Measurements from ENCODE around the gene LZTR1.

The LZTR1 gene

DNA sequence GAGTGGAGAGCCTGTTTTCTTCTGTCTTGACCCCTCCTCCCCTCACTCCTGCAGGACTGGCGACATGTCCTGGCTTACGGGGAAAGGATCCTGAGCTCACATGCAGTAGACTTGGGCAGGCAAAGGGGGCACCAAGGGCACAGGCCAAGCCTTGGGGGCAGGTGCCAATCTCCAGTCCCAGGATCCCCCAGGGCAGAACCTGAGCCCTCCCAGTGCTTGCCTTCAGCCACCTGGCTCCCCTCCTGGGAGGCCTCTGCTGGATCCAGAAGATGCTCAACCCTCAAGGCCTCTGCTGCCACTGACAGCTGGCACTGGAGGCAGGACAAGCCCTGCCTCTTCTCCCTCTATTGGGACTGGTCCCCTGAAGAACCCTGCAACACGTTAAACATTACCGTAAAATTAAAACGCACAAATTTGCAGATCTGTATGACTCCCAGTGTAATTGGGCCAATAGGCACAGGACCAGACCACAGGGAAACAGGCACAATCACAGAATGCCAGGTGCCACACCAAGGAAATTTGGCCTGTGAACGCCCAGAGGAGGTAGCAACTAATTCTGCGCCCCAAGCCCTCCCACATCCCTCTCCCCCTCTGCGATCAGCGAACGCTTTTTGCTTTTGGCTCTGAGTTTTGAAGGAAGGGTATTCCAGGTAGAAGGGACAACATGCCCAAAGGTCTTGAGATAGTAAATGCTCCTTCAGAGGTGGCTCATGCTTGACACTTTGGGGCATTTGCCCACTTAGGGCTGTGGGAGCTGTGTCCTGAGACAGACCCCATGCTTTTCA lies 967 bp upstream of the LZTR1 start:
- no peak for DNase-seq

GRCh38 chr22:20982563-20982882 lies 426 bp downstream of the LZTR1 start:
- no peak for DNase-seq

- DNase-seq = no peak
Observed at GRCh38 chr22:20983081-20983771, 1.1 kb downstream of the LZTR1 start.

DNA sequence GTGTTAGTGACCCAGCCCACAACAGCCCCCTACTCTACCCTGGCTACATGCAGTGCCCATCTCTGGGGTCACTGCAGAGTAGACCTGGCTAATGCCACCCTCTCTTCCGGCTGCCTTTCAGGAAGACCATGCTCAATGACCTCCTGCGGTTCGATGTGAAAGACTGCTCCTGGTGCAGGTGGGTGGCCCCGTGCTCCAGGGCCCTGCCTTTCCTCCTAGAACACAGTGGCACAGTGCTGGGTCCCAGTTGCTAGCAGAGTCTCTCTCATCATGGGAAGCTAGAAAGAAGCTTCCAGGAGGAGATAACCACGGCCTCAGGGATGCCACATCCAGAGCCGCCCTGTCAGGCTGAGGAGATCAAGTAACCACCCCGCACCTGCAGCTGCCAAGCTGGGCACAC lies 3.6 kb downstream of the LZTR1 start:
- no peak for DNase-seq

DNA sequence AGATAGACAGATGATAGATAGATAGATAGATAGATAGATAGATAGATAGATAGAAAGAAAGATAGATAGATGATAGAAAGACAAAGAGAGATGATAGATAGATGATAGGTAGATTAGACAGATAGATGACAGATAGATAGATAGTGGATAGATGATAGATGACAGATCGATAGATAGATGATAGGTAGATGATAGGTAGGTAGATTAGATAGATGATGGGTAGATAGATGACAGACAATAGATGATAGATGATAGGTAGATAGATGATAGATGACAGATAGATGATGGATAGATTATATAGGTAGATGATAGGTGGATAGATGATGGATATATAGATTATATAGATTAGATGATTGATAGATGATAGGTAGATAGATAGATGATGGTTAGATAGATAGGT lies 4.3 kb downstream of the LZTR1 start:
- no peak for DNase-seq

- no peak for DNase-seq
Observed at GRCh38 chr22:20987375-20987774, 5.3 kb downstream of the LZTR1 start.

DNA sequence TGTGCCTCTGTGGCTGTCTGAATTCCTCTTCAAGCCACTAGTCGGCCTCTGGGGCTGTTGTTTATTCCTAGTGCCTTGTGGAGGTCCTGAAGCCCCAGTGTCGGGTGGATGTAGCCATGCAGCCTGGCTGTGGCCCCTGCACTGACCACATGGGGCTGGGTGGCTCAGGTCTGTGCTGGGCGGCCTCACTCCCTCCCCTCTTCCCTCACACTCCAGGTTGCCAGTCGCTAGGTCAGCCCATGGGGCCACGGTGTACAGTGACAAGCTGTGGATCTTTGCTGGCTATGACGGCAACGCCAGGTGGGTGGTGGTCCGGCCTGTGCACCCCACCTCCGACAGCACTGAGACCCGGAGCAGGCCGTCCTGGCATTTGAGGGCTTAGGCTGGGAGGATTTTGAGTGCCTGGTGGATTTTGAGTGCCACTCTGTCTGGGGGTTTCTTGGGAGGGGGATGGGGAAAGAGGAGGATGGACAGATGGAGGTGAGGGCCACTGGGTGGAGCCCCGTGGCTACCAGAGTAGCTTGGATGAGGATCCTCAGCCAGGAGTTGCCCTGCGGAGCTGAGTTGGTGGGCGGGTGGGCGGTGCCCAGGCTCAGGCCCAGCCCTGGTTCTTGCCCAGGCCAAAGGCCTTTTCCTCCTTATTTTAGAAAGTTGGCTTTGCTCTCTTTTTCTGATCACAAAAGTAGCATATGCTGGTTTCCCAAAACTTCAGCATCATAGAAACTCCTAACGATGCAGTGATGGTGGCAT lies 6.7 kb downstream of the LZTR1 start:
- no peak for DNase-seq

DNA sequence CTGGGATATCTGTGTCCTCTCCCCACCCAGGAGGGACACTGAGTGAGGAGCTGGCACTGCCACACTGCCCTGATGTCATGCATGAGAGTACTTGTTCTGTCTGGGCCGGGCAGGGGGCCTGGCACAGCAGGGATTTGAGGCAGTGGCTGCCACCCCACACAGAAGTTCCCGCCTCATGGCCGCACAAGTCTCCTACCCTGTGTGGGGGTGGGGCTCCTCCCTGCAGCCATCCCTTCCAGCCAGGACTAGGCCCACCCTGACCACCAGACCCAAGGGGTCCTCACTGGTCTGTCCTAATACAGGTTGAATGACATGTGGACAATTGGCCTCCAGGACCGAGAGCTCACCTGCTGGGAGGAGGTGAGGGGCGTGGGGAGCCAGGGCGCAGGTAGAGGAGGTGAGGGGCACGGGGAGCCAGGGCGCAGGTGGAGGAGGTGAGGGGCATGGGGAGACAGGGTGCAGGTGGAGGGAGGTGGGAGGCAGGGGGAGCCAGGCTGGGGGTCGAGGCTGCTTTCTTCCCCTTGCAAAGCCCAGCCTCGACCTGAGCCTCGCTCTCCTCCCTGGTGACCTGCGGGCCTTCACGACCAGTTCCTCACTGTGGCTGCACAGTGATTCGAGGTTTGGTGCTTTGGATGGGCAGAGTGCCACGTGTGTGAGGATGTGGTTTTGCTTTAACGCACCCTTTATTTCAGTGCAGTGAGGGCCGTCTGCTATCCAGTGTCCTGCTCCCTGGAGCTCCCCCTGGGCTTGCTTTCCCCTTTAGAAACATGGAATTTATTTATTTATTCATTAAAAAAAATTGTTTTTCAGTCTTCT lies 7.4 kb downstream of the LZTR1 start:
- no peak for DNase-seq

- DNase-seq = no peak
Observed at GRCh38 chr22:20990184-20991180, 8.4 kb downstream of the LZTR1 start.

GRCh38 chr22:20991252-20992055 lies 9.4 kb downstream of the LZTR1 start:
- no peak for DNase-seq

DNA sequence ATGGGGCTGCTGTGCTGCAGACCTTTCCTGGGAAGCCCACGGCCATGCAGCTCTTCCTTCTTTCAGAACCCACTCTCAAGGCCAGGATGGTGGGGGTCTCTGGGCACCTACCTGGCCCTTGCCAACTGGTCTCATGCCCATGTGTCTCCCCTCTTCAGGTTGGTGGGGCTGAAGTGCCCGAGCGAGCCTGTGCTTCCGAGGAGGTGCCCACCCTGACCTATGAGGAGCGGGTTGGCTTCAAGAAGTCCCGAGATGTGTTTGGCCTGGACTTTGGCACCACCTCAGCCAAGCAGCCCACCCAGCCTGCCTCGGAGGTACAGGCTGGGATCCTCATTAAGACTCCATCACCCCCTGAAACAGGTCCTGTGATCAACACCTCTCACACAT lies 10.0 kb downstream of the LZTR1 start:
- DNase-seq = no peak

- DNase-seq = no peak
Observed at GRCh38 chr22:20992456-20993303, 10.6 kb downstream of the LZTR1 start.

- DNase-seq = no peak
Observed at GRCh38 chr22:20993304-20994127, 11.4 kb downstream of the LZTR1 start.

DNA sequence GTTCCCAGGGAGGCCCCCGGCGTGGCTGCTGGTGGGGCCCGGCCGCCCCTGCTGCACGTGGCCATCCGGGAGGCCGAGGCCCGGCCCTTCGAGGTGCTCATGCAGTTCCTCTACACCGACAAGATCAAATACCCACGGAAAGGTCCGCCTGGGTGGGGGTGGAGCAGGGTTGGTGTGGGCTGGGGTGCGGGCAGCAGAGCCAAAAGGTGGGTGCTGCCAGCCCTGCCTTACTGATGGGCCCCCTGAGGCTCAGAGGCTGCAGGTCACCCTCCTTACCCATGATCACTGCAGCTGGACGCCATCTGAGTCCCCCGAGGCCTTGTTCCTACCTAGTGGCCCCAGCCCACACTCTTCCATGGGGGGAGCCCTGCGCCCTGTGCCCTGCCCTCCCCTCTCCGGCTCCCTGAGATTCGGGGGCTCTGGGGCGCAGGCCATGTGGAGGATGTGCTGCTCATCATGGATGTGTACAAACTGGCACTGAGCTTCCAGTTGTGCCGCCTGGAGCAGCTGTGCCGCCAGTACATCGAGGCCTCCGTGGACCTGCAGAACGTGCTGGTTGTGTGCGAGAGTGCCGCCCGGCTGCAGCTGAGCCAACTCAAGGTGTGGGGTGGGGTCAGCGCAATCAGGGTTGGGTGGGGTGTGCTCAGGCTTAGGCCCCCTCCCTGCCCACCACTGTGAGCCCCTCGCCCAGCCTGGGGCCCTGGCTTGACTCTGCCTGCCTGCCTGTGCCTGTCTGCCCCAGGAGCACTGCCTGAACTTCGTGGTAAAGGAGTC lies 12.2 kb downstream of the LZTR1 start:
- no peak for DNase-seq

- no peak for DNase-seq
Observed at GRCh38 chr22:20994902-20995241, 12.8 kb downstream of the LZTR1 start.

GRCh38 chr22:20995329-20996030 lies 13.4 kb downstream of the LZTR1 start:
- no peak for DNase-seq

- no peak for DNase-seq
Observed at GRCh38 chr22:20996031-20996410, 13.9 kb downstream of the LZTR1 start.
